Activated naive CD8-positive, alpha-beta T cell treated with anti-CD3 and anti-CD28 coated beads, Interleukin-2, amount 50 U/mL, for 16 hours (primary cell): Measurements from ENCODE around the gene SYDE2.
"Not testable (repeated sequence)": the region's sequence is repeated elsewhere in the genome, so short reads cannot be mapped to it uniquely, and the experiment has no call there.

ENCODE experiments used
- DNase-seq: peaks from one replicate; pipeline ENCODE4 v3.0.0-alpha.2; 2020; ENCODE audit warnings: low read depth, low spot score

The SYDE2 gene

DNA sequence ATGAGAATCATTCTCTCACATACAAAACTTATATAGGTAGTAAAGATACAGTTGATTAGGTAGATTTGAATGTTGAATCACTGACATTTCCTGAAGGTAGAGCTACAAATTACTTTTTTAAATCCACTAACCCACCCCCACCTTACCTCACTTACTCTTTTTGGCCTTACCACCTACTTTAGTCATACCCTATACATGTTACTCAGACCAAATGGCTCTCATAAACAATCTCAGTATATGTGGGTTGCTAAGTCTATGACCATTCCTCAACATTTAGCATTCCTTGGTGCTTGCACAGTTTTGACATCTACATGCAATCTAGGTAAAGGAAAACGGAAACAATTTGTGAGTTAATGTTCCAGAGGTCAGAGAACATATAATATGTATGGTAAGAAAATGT lies 26.3 kb downstream of the SYDE2 start:
- no peak for DNase-seq

DNA sequence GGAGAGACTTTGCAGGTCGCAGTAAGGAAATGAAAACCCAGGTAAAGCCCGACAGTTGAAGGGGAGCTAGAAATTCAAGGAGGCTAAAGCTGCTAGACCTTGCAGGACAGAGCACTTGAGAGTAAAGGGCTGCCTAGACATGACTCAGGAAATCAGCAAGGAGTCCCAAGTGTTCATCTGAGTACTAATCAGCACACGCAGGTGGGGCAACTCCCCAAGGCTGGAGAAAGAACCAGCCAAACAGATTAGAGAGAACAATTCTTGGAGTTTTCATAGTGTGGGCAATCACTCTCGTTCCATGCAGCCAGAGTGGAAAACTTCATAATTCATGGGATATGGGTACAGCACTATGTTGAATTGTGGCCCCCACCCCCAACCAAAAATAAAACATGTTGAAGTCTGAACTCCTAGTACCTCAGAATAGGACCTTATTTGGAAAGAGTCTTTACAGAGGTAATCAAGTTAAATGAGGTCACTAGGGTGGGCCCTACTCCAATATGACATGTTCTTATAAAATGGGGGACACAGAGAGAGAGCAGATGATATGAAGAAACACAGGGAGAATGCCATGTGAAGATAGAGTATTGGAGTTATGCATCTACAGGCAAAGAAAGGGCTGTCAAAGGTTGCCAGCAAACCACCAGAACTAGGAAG lies 28.0 kb downstream of the SYDE2 start:
- no peak for DNase-seq

DNA sequence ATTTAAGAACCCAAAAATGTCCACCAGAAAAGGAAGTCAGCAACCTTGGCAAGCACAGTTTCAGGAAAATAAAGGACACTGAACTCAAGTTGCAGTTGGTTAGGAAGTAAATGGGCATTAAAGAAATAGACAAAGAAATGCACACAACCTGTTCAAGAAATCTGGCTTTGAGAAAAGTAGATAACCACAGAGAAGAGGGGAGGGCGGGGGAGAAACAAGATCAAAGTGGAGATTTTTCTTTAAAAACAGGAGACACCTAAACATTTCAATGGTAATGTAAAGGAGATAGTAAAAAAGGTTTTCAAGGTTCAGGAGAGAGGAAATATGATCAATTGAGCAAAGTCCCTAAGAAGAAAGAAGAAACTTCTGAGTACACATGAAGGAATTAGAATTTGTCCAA lies 29.1 kb downstream of the SYDE2 start:
- no peak for DNase-seq

DNA sequence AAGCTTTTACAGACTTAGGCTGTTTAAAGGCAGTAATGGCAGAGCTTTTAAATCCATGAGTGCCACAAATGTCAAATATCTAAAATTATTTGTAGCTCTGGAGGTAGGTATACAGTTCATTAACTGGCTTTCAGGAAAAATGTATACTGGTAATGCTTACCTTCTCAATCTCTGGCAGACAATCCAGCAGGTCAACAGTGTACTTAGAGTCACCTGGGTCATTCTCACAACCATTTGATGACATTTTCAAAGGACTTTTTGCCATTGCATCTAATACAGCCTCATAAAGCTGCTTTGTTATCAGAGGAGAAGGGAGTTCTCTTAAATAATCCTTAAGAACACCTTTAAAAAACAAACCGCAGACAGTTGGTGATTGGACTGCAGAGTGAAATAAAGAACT lies 31.9 kb downstream of the SYDE2 start:
- DNase-seq, result no peak

DNA sequence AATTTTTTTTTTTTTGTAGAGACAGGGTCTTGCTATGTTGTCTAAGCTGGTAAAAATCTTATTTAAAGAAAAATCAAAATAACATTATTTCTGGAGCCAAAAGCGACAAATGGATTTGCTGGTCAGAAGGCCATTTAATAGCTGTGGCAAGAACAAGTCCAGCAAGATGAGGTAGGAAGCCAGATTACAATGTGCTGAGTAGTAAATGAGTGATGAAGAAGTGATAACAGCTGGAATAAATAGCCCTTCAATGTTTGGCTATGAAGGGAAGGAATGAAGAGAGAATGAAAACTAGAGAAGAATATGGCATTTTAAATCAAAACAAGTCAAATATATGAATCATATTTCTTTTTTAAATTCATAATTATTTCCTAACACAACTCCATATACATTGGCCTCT lies 34.5 kb downstream of the SYDE2 start:
- no peak for DNase-seq

DNA sequence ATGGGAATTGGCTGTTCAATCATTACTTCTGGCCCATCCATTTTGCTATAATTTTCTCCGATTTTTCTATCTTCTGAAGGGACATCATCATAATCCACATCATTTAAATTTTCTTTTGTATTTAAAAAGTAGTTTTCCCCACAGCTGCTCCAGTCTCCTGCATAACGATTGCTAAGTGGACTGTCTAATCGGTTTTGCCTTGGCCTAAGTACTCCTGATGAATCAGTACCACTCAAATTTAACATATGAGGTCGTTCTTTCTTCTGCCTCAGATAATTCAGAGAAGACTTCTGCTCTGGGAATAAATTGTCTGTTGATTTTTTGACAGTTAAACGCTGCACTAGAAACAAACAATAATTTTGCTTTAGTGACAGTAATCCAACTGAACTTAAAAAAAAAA lies 41.9 kb downstream of the SYDE2 start:
- no peak for DNase-seq

DNA sequence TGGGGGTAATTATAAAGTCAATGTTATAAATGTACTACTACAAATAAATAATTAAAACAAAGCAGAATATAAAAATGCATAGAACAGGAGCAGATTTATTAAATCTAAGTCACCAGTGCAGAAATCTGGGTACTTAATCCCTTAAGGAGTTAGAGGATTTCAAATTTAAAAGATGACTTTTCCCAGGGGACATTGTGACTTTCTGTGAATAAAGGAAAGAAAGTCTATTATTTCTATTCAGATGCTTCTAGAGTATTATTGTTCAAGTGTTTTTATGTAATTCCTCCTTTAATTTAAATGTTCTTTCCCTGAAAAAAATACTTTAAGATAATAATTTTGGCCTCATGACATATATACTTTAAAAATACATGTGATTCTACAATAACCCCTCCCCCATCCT lies 43.4 kb downstream of the SYDE2 start:
- DNase-seq, result no peak

DNA sequence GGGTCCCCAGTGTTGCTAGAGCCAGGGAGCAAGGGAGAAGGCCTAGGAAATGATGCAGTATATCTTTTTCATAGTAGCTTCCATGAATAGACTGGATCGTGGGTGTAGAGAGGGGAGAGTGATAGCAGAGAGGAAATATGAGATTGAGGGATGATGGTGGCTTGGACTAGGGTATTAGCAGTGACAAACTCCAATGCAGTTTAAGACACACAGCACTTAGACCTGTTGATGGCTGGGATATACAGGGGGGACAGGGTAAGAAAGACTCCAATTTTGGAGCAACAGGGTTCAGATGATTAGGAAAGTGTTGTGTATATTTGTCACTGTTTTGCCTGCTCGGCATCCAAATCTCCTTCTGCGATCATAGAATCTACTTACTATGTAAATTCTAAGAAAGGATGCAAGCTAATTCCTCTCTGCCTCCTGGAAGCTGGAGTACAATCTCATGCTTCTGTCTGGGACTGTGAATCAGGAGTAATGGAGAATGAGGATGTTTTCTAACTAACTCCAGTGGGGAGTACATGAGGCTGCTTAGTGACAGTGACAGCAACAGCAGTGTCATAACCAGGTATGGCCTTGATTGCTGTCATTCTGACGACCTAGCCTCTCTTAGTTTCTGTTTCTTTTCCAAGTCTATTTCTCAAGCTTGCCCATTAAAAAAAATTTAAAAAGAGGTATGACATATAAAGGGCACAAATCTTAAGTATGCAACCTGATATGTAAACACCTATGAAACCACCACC lies 47.5 kb downstream of the SYDE2 start:
- no peak for DNase-seq

DNA sequence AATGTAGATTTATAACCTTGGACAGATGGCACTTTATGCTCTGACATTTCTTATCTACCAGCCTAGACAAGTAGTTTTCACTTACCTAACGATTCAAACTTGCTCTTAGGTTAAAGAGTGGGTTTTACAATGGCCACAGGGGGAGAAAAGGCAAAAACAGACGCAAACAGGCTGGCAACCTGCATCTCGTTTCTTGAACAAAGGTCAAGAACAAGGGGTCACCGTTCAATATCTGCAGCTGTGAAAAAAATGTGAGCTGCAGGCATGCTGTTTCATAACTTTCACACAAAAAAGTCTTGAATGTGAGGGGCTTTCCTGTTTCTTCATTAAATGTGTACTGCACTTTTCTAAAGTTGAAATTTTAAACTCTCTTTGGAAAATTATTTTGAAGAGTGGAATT lies 49.4 kb downstream of the SYDE2 start:
- no peak for DNase-seq

DNA sequence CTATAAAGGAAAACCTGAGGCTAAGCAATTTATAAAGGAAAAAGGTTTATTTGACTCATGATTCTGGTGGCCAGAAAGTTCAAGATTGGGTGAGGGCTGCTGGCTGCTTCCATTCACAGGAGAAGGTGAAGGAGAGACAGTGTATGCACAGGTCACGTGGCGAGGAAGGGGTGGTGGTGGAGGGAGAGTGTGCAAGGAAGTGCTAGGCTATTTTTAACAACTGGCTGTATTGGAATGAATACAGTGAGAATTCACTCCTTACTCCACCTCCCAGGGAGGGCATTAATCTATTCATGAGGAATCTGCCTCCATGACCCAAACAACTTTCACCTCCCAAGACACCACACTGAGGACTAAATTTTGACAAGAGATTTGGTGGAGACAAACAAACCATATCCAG lies 51.0 kb downstream of the SYDE2 start:
- DNase-seq, result no peak

DNA sequence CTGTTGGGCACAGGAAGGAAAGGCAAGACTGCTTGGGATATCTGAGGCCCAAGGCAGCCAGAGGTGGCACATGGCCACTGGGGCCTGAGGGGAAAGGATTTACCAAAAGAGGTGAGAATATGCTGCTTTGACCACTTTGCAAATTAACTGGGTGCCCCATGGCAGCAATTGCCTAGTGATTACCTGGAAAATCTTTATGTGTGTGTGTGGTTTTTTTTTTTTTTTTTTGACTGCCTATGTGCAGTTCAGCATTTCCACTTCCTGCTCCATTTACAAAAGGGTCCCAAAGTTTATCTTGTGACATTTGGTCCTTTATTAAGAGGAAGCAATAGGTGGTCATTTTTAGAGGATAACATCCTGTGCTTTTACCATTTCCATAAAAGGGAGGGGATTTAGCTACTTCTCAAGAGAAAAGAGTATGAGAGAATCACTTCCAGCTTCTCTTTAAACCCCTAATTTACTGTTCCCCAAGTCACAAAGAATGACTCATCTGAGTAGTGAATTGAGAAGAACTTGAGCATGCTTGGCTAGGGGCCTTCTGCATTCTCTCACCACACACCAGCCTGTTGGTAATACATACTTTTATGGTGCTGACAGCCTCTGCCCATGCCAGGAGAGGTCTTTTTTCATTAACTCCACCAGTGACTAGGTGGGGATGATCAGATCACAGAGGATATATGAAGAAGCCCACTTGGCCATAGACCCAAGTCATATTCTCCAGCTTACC lies 52.1 kb downstream of the SYDE2 start:
- no peak for DNase-seq

DNA sequence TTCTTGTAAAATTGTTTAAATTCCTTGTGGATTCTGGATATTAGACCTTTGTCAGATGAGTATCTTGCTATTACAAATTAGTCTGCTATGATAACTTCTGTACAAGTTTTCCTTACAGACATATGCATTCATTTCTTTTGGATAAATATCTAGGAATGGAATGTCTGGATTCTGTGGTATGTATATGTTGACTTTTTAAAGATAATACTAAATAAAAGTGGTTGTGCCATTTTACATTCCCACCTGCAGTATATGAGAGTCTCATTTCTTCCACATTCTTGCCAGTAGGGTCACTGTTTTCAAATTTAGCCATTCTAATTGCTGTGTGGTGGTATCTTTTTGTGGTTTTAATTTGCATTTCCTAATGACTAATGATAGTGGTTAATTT lies 53.9 kb downstream of the SYDE2 start:
- DNase-seq, result no peak

DNA sequence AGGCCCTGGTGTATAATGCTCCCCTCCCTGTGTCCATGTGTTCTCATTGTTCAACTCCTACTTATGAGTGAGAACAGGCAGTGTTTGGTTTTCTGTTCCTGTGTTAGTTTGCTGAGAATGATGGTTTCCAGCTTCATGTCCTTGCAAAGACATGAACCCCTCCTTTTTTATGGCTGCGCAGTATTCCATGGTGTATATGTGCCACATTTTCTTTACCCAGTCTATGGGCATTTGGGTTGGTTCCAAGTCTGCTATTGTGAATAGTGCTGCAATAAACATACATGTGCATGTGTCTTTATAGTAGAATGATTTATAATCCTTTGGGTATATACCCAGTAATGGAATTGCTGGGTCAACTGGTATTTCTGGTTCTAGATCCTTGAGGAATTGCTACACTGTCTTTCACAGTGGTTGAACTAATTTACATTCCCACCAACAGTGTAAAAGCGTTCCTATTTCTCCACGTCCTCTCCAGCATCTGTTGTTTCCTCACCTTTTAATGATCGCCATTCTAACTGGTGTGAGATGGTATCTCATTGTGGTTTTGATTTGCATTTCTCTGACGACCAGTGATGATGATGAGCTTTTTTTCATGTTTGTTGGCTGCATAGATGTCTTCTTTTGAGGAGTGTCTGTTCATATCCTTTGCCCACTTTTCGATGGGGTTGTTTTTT lies 54.4 kb downstream of the SYDE2 start:
- DNase-seq, result not testable (repeated sequence)

DNA sequence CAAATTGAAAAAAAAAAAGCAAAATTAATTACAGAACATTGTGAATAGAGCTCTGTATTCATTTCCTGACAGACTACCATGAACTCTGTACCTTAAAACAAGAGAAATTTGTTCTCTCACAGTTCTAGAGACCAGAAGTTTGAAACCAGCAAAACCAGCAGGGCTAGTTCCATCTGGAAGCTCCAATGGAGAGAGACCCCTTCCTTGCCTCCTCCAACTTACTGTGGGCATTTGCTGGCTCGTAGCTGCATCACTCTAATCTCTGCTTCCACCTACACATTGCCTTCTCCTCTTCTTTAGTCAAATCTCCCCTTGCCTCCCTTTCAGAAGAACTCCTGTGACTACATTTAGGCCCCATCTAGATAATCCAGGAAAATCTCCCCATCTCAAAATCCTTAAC lies 56.5 kb downstream of the SYDE2 start:
- DNase-seq, result no peak

DNA sequence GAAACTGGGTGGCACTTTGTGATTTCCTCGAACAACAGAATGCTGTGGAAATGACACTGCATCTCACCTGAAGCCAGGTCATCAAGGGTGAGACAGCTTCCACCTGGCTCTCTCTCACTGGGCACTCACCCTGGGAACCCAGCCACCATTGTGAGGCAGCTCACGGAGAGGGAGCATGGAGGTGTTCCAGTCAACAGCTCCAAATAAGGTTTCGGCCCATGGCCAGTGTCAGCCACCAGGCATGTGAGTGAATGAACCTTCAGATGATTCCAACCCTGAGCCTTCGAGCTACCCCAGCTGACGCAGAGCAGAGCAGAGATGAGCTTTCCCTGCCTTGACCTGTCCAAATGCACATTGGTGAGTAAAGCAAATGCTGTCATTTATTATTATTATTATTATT lies 58.1 kb downstream of the SYDE2 start:
- no peak for DNase-seq

DNA sequence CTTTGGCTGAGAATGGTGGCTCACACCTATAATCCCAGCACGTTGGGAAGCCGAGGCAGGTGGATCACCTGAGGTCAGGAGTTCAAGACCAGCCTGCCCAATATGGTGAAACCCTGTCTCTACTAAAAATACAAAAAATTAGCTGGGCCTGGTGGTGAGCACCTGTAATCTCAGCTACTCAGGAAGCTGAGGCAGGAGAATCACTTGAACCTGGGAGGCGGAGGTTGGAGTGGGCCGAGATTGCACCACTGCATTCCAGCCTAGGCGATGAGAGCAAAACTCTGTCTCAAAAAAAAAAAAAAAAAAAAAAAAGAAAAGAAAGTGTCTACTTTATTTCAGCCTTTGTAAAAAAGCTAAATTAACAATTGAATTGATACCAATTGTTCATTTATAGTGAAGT lies 62.4 kb downstream of the SYDE2 start:
- DNase-seq, result not testable (repeated sequence)

DNA sequence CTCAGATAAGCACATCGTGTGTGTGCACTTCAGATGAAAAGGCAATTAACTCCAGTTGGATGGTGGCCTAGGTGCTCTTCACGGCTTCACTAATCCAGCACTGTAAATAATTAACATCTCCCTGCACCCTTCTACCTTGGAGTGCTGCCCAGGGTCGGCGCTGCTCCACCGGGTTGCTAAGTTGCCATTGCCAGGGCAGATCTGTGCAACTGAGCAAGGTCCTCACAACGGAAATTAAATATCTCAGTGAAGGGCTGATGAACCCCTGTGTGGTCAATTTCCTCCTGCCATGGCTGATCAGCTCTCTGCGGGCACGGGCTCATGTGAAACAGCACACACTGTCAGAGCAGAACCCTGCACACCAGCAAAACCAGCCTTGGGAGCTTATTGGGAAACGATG lies 63.2 kb downstream of the SYDE2 start:
- no peak for DNase-seq

DNA sequence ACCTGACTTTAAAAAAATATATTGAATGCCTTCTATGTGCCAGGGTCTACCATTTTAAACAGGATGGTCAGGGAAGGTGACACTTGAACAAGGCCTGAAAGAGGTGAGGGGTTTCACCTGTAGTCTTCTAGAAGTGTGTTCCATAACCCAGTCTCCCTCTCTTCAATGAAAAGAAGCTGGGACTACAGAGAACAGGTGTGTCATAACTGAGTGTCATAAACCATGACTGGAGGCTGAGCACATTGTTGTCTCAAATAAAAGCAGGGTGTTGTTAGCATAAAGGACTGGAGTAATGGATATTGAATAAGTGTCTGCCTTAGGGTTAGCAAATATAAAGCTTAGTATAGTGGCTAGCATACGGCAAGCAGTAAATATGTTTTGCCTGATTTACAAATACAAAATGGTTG lies 65.4 kb downstream of the SYDE2 start:
- DNase-seq, result no peak

DNA sequence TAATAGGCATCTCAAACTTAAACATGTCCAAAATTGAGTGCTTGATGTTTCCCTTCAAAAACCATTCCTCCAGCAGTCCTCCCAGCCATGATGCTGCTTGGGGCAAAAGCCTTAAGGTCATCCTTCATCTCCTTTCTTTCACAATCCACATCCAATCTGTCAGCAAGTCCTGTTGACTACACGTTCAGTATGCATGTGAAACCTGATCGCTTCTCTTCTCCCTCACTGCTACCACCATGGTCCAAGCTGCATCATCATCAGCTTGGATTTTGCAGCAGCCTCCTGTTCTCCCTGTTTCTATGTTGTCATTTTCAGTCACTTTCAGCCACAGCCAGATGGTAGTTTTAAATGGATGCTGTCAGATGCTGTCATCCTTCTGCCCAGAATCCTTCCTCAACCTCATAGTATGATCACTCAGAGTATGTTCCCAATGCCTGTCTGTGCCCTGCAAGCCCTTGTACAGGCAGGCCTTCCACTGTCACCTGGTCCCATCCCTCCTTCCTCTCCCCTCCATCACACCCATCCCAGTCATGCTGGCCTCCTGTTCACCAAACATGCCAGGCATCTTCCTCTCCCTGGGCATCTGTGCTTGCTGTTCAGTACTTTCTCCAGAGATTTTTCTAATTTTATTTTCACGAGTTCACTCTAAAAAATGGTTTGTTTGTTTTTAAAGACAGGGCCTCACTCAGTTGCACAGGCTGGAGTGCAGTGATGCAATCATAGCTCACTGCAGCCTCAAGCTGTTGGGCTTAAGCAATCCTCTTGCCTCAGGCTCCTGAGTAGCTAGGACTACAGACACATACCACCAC lies 66.0 kb downstream of the SYDE2 start:
- no peak for DNase-seq

DNA sequence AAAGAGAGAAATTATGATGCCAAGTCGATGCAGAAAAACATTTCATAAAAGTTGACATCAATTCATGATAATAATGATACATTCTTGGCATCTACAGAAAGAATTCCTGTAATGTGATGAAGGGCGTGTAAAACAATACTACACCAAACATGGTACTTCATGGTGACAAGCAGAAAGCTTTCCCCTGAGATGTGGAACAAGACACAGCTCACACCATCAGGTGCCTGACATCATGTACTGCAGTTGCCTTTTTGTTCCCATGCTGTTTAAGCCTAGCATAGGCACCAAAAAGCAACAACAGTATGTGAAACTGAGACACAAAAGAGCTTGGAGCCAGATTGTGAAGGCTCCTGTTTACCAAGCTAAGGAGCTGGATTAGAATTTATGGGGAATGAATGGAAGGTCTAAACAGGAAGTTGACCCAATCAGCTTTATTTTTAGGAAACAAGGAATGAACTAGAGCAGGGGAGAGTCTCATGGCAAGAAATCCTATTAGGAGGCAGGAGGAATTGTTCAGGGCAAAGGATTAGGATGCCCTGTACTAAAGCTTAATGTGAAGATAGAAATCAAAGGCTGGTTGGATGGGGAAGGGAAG lies 67.2 kb downstream of the SYDE2 start:
- DNase-seq, result no peak

DNA sequence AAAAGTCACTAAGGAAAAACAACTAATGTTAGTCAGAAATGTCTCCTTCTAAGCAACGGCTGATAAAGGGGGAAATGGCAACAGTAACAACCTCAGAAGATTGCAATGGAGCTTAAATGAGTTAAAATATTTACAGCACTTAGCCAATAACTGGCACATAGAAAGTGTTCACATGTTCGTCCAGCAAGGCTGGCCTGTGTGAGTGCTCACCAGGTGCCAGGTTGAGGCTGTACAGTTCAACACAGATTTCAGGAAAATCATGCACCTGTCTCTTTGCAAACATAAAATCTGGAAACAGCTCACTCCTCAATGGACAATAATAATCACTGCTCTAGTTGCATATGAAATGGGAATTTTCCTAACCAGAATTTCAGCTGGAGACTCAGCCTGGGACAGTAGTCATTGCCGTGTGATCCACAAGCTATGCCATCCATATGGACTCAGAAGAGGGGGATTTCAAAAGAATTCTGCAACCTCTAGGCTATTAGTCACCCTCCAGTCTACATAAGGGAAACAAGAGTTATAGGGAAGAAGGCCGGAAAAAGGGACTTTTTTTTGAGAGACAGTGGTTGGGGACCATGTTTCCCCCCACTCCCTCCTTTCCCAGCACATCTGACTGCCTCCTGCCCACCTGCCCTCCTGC lies 68.6 kb downstream of the SYDE2 start:
- DNase-seq, result no peak
